ENCODE results near the gene FGA. TPM values are rescaled to one million over a fixed set of nuclear protein-coding genes. Genes with fewer than 3 reads are reported as not detected.

FGA gene
- total RNA-seq, 1 experiment from 2014 or later: not detected

GRCh38 chr4:154612472-154613414, 22.2 kb upstream of the FGA start, which contains the start of gene FGG:
TSS of gene FGG (minus strand) at chr4:154612656. CDS start at chr4:154612609, 47 bp downstream.
- no peaks in the 10 kb centered on the region for H3K36me3 ChIP-seq (ENCODE audit: insufficient read depth, low read length, poor library complexity, severe bottlenecking)
- no TSS peak for BruUV-seq (replicated peaks)
- intact Hi-C loops (cut with micrococcal nuclease; ENCODE audit: unreplicated experiment): no loop called here
- H3K27ac ChIP-seq (ENCODE audit: low read depth, low read length, poor library complexity, severe bottlenecking): no peak within 1 kb of the TSS
- no peaks in the 10 kb centered on the region for H3K4me1 ChIP-seq (ENCODE audit: insufficient read depth, low read length, poor library complexity, severe bottlenecking)
- ChIA-PET CTCF (no interaction called here), POLR2A (ENCODE audit: low non-redundant PET) (no interaction called here)
- H3K9me3 ChIP-seq (ENCODE audit: low read depth, low read length, poor library complexity, severe bottlenecking): no peaks in the 10 kb centered on the region
- peaks cover 22% of the 10 kb centered on the region for H3K27me3 ChIP-seq (replicated peaks; ENCODE audit: insufficient read depth, low read depth, low read length, poor library complexity)
- H3K4me3 ChIP-seq (ENCODE audit: low read depth, low read length, poor library complexity, severe bottlenecking): no peak within 1 kb of the TSS
- DNase-seq (ENCODE audit: low spot score): no peak
- no peak for TF ChIP-seq EZH2 (IDR thresholded peaks at IDR 0.05; ENCODE audit: borderline replicate concordance, low read depth, low read length, poor library complexity, severe bottlenecking)
- no peak for TF ChIP-seq CTCF (conservative IDR thresholded peaks at IDR 0.05; ENCODE audit: low read depth, low read length)

- TF ChIP-seq EZH2 (IDR thresholded peaks at IDR 0.05; ENCODE audit: borderline replicate concordance, low read depth, low read length, poor library complexity, severe bottlenecking) (no peak), CTCF (conservative IDR thresholded peaks at IDR 0.05; ENCODE audit: low read depth, low read length) (no peak)
- peaks cover 24% of the 10 kb centered on the region for H3K27me3 ChIP-seq (replicated peaks; ENCODE audit: insufficient read depth, low read depth, low read length, poor library complexity)
- CTCF ChIA-PET: no interaction called here
- intact Hi-C loops (cut with micrococcal nuclease; ENCODE audit: unreplicated experiment): no loop called here
- POLR2A ChIA-PET (ENCODE audit: low non-redundant PET): no interaction called here
- H3K4me1 ChIP-seq (ENCODE audit: insufficient read depth, low read length, poor library complexity, severe bottlenecking): no peaks in the 10 kb centered on the region
- DNase-seq (ENCODE audit: low spot score): no peak
- BruUV-seq (replicated peaks): no TSS peak
- H3K4me3 ChIP-seq (ENCODE audit: low read depth, low read length, poor library complexity, severe bottlenecking): no peak overlapping the region
- no peaks in the 10 kb centered on the region for H3K36me3 ChIP-seq (ENCODE audit: insufficient read depth, low read length, poor library complexity, severe bottlenecking)
- H3K9me3 ChIP-seq (ENCODE audit: low read depth, low read length, poor library complexity, severe bottlenecking): no peaks in the 10 kb centered on the region
- H3K27ac ChIP-seq (ENCODE audit: low read depth, low read length, poor library complexity, severe bottlenecking): no peak overlapping the region
These were observed 21.3 kb upstream of the FGA start for GRCh38 chr4:154611833-154612232.

- POLR2A ChIA-PET (ENCODE audit: low non-redundant PET): no interaction called here
- Histone ChIP-seq H3K36me3 (ENCODE audit: insufficient read depth, low read length, poor library complexity, severe bottlenecking) (no peaks in the 10 kb centered on the region), H3K27ac (ENCODE audit: low read depth, low read length, poor library complexity, severe bottlenecking) (no peak overlapping the region), H3K9me3 (ENCODE audit: low read depth, low read length, poor library complexity, severe bottlenecking) (no peaks in the 10 kb centered on the region), H3K4me3 (ENCODE audit: low read depth, low read length, poor library complexity, severe bottlenecking) (no peak overlapping the region), H3K4me1 (ENCODE audit: insufficient read depth, low read length, poor library complexity, severe bottlenecking) (no peaks in the 10 kb centered on the region), H3K27me3 (replicated peaks; ENCODE audit: insufficient read depth, low read depth, low read length, poor library complexity) (peaks cover 24% of the 10 kb centered on the region)
- no peak for DNase-seq (ENCODE audit: low spot score)
- CTCF ChIA-PET: no interaction called here
- TF ChIP-seq EZH2 (IDR thresholded peaks at IDR 0.05; ENCODE audit: borderline replicate concordance, low read depth, low read length, poor library complexity, severe bottlenecking): no peak
- TF ChIP-seq CTCF (conservative IDR thresholded peaks at IDR 0.05; ENCODE audit: low read depth, low read length): no peak
- intact Hi-C loops (cut with micrococcal nuclease; ENCODE audit: unreplicated experiment): no loop called here
- no TSS peak for BruUV-seq (replicated peaks)
These were observed 20.0 kb upstream of the FGA start for GRCh38 chr4:154610582-154610981.

Data from A673 (cell line).